ENCODE measurements around the gene SPATA20. TPM values are rescaled to one million over a fixed set of nuclear protein-coding genes. Genes with fewer than 3 reads are reported as not detected.

SPATA20 gene
- total RNA-seq, 2 experiments from 2014 or later: 7.9 to 8.3 TPM

DNA sequence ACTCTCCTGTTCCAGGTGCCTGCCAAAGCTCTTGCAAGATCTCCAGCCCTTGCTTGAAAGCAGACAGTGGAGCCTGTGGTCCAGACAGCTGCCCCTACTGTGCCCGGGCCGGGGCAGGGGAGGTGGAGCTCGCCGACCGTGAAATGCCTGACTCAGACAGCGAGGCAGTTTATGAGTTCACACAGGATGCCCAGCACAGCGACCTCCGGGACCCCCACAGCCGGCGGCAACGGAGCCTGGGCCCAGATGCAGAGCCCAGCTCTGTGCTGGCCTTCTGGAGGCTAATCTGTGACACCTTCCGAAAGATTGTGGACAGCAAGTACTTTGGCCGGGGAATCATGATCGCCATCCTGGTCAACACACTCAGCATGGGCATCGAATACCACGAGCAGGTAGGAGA, 31.2 kb downstream of the SPATA20 start:
- intact Hi-C loops (cut with micrococcal nuclease; ENCODE audit: unreplicated experiment): no loop called here
- TF ChIP-seq CTCF (conservative IDR thresholded peaks at IDR 0.05; ENCODE audit: low read length) (no peak), EZH2phosphoT487 (IDR thresholded peaks at IDR 0.05; ENCODE audit: borderline replicate concordance, low read depth, low read length) (no peak)
- Histone ChIP-seq H3K9me3 (ENCODE audit: low read length) (no peaks in the 10 kb centered on the region), H2AFZ (ENCODE audit: low read length) (no peak overlapping the region), H3K36me3 (ENCODE audit: insufficient read depth, low read length) (no peaks in the 10 kb centered on the region), H3K9me2 (ENCODE audit: insufficient read depth, low read length) (no peaks in the 10 kb centered on the region), H3K79me2 (ENCODE audit: insufficient read depth, low read depth, low read length) (no peaks in the 10 kb centered on the region), H3K4me3 (ENCODE audit: low read depth, low read length, poor library complexity, severe bottlenecking) (no peak overlapping the region), H3K4me2 (ENCODE audit: low read length) (no peak overlapping the region), H3K4me1 (ENCODE audit: insufficient read depth, low read length, poor library complexity, severe bottlenecking) (no peaks in the 10 kb centered on the region), H4K20me1 (ENCODE audit: insufficient read depth, low read length) (no peaks in the 10 kb centered on the region), H3K27ac (ENCODE audit: low read depth, low read length, poor library complexity, severe bottlenecking) (no peak overlapping the region)
- no peak for DNase-seq (ENCODE audit: low spot score)
- ChIA-PET CTCF (ENCODE audit: unreplicated experiment) (interaction anchor here (0.5 kb wide), 1 partner anchor 12 kb away, joined by 6 read pairs; no protein-coding TSS in a partner anchor), POLR2A (no interaction called here)
- no TSS peak for BruUV-seq (replicated peaks)

GRCh38 chr17:50579399-50579798, 32.4 kb downstream of the SPATA20 start:
- Histone ChIP-seq H3K36me3 (ENCODE audit: insufficient read depth, low read length) (no peaks in the 10 kb centered on the region), H3K4me3 (ENCODE audit: low read depth, low read length, poor library complexity, severe bottlenecking) (no peak overlapping the region), H3K4me1 (ENCODE audit: insufficient read depth, low read length, poor library complexity, severe bottlenecking) (no peaks in the 10 kb centered on the region), H3K4me2 (ENCODE audit: low read length) (no peak overlapping the region), H2AFZ (ENCODE audit: low read length) (no peak overlapping the region), H3K9me3 (ENCODE audit: low read length) (no peaks in the 10 kb centered on the region), H3K27ac (ENCODE audit: low read depth, low read length, poor library complexity, severe bottlenecking) (no peak overlapping the region), H4K20me1 (ENCODE audit: insufficient read depth, low read length) (no peaks in the 10 kb centered on the region), H3K79me2 (ENCODE audit: insufficient read depth, low read depth, low read length) (no peaks in the 10 kb centered on the region), H3K9me2 (ENCODE audit: insufficient read depth, low read length) (no peaks in the 10 kb centered on the region)
- ChIA-PET POLR2A (no interaction called here), CTCF (ENCODE audit: unreplicated experiment) (no interaction called here)
- no TSS peak for BruUV-seq (replicated peaks)
- DNase-seq (ENCODE audit: low spot score): no peak
- intact Hi-C loops (cut with micrococcal nuclease; ENCODE audit: unreplicated experiment): no loop called here
- TF ChIP-seq EZH2phosphoT487 (IDR thresholded peaks at IDR 0.05; ENCODE audit: borderline replicate concordance, low read depth, low read length) (no peak), CTCF (conservative IDR thresholded peaks at IDR 0.05; ENCODE audit: low read length) (no peak)

DNA sequence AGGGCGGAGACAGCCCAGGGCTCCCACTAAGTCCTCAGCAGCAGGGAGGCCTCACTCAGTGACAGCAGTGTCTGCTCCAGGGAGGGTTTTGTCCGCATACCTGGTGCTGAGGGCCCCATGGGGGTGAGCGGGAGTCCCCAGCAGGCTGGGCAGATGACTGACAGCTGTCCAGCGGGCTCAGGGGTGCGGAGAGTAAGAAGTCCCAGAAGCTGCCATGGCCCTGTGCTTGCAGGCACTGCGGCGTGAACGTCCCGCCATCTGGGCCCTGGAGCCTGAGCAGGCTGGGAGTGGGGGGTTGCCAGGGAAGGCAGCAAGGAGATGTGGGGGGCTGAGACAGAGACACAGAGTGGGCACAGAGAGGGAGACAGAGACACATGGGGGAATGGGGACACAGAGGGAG, 33.7 kb downstream of the SPATA20 start:
- Histone ChIP-seq H3K4me2 (ENCODE audit: low read length) (no peak overlapping the region), H3K4me3 (ENCODE audit: low read depth, low read length, poor library complexity, severe bottlenecking) (no peak overlapping the region), H3K79me2 (ENCODE audit: insufficient read depth, low read depth, low read length) (no peaks in the 10 kb centered on the region), H3K4me1 (ENCODE audit: insufficient read depth, low read length, poor library complexity, severe bottlenecking) (no peaks in the 10 kb centered on the region), H4K20me1 (ENCODE audit: insufficient read depth, low read length) (no peaks in the 10 kb centered on the region), H3K9me2 (ENCODE audit: insufficient read depth, low read length) (no peaks in the 10 kb centered on the region), H3K27ac (ENCODE audit: low read depth, low read length, poor library complexity, severe bottlenecking) (no peak overlapping the region), H3K36me3 (ENCODE audit: insufficient read depth, low read length) (no peaks in the 10 kb centered on the region), H3K9me3 (ENCODE audit: low read length) (no peaks in the 10 kb centered on the region), H2AFZ (ENCODE audit: low read length) (no peak overlapping the region)
- intact Hi-C loops (cut with micrococcal nuclease; ENCODE audit: unreplicated experiment): no loop called here
- no peak for DNase-seq (ENCODE audit: low spot score)
- TF ChIP-seq EZH2phosphoT487 (IDR thresholded peaks at IDR 0.05; ENCODE audit: borderline replicate concordance, low read depth, low read length): no peak
- TF ChIP-seq CTCF (conservative IDR thresholded peaks at IDR 0.05; ENCODE audit: low read length): no peak
- BruUV-seq (replicated peaks): no TSS peak
- CTCF ChIA-PET (ENCODE audit: unreplicated experiment): no interaction called here
- POLR2A ChIA-PET: no interaction called here

Data from OCI-LY7 (cell line).